HepG2 (cell line): Measurements from ENCODE around the gene EPPIN. TPM values are rescaled to one million over a fixed set of nuclear protein-coding genes. Genes with fewer than 3 reads are reported as not detected.

Source experiments
- ATAC-seq: fragments of 200-7000 bp; cut with Tn5 transposase; 3 replicates; pipeline ENCODE4 v1.9.1; 2020; ENCODE audit warnings: mild to moderate bottlenecking, moderate library complexity
- BruUV-seq: library from RNA; stranded (reverse); fragments of 400-500 nt; replicated peaks from 2 replicates; lab custom pipeline; 2021; lab: Mats Ljungman, UMichigan
- CTCF ChIA-PET: fragments of 300-600 bp; formaldehyde crosslinking; extraction: SDS; loops from one replicate; lab custom pipeline; 2021; ENCODE audit warnings: low total read pairs, inconsistent platforms, low intra/inter-chr PET ratio; lab: Yijun Ruan, JAX
- POLR2A ChIA-PET: fragments of 350-600 bp; sonication (Branson Sonifier 250); formaldehyde crosslinking; loops from one replicate; lab custom pipeline; 2020; ENCODE audit warnings: antibody characterized with exemption, inconsistent platforms; lab: Yijun Ruan, JAX
- DNase-seq: peaks from one replicate; pipeline ENCODE4 v3.0.0-alpha.2; 2015; ENCODE audit warnings: low spot score
- FAIRE-seq: peaks from 3 replicates; lab custom pipeline; 2011; peaks lifted over from hg19 to GRCh38; lab: Jason Lieb, UNC
- H2AFZ ChIP-seq: one replicate; pipeline ENCODE4 v1.6.1; 2011; ENCODE audit warnings: low read length, inconsistent platforms
- H3K27ac ChIP-seq: fragments of 300-600 bp; 3 replicates; pipeline ENCODE4 v1.8.0; 2011; ENCODE audit warnings: mixed run types, mild to moderate bottlenecking, mixed read lengths, low read length, inconsistent platforms; ENCODE audit not compliant: insufficient read depth; ENCODE audit errors: extremely low read length
- H3K27me3 ChIP-seq, 2 experiments: fragments of 200-600 bp in 1 of 2; 2 replicates in 1 of 2; 3 replicates in 1 of 2; pipeline versions ENCODE4 v1.6.0 to v1.8.0; 2011; ENCODE audit warnings: low read length in 2 of 2, mild to moderate bottlenecking in 2 of 2, moderate library complexity in 2 of 2, inconsistent platforms in 1 of 2; ENCODE audit not compliant: insufficient read depth in 2 of 2, control insufficient read depth in 1 of 2
- H3K36me3 ChIP-seq, 2 experiments: fragments of 200-600 bp in 1 of 2; replicated peaks in 1 of 2; 2 replicates in 1 of 2; 3 replicates in 1 of 2; pipeline versions ENCODE4 v1.5.1 to v1.8.0; 2011; ENCODE audit warnings: low read length in 2 of 2, inconsistent platforms in 1 of 2; ENCODE audit not compliant: insufficient read depth in 2 of 2, control insufficient read depth in 1 of 2
- H3K4me1 ChIP-seq: 2 replicates; pipeline ENCODE4 v1.5.1; 2012; ENCODE audit warnings: low read length, inconsistent platforms; ENCODE audit not compliant: insufficient read depth
- H3K4me2 ChIP-seq: 2 replicates; pipeline ENCODE4 v1.6.0; 2011; ENCODE audit warnings: low read depth, low read length, inconsistent platforms
- H3K4me3 ChIP-seq, 3 experiments: fragments of 200-600 bp in 1 of 3; sonication (generic), shearing (Covaris generic) in 1 of 3; replicated peaks in 1 of 3; 2 replicates each; pipeline ENCODE4 v1.5.1; 2011 to 2016; ENCODE audit warnings: low read length in 3 of 3, inconsistent platforms in 2 of 3, low read depth in 2 of 3, mild to moderate bottlenecking in 2 of 3, control low read depth in 1 of 3, mixed read lengths in 1 of 3; ENCODE audit not compliant: insufficient read depth in 1 of 3
- H3K79me2 ChIP-seq: one replicate; pipeline ENCODE4 v1.6.1; 2011; ENCODE audit warnings: low read length, inconsistent platforms; ENCODE audit not compliant: insufficient read depth
- H3K9ac ChIP-seq: 2 replicates; pipeline ENCODE4 v1.6.0; 2011; ENCODE audit warnings: mild to moderate bottlenecking, low read depth, low read length, inconsistent platforms; ENCODE audit not compliant: insufficient read depth
- H3K9me3 ChIP-seq: 2 replicates; pipeline ENCODE4 v1.5.1; 2012; ENCODE audit warnings: mild to moderate bottlenecking, low read length
- H4K20me1 ChIP-seq: 2 replicates; pipeline ENCODE4 v1.6.0; 2011; ENCODE audit warnings: inconsistent platforms, mild to moderate bottlenecking, low read length, moderate library complexity; ENCODE audit not compliant: insufficient read depth
- AFF4 ChIP-seq: sonication (generic); formaldehyde crosslinking; IDR thresholded peaks from 2 replicates; pipeline ENCODE4 v1.4.0; 2020; ENCODE audit warnings: missing genetic modification reagents
- MIER2 ChIP-seq: IDR thresholded peaks from 2 replicates; pipeline ENCODE4 v1.6.1; 2016; ENCODE audit warnings: missing biosample characterization, missing genetic modification reagents
- PAWR ChIP-seq: sonication (generic); formaldehyde crosslinking; IDR thresholded peaks from 2 replicates; pipeline ENCODE4 v1.4.0; 2020; ENCODE audit warnings: missing genetic modification reagents, mild to moderate bottlenecking, borderline replicate concordance
- ZFP1 ChIP-seq: IDR thresholded peaks from 2 replicates; pipeline ENCODE4 v1.6.1; 2016
- ZNF816 ChIP-seq: sonication (generic); formaldehyde crosslinking; IDR thresholded peaks from 2 replicates; pipeline ENCODE4 v1.8.0; 2022; ENCODE audit warnings: missing genetic modification reagents, mild to moderate bottlenecking, borderline replicate concordance
- WGBS: methylation state at CpG from one replicate; pipeline ENCODE4 v1.1.6; 2017; ENCODE audit warnings: low lambda C conversion rate; 5-methylcytosine and 5-hydroxymethylcytosine counted together
- in situ Hi-C: cut with HindIII; loops from 2 replicates; pipeline ENCODE4 v1.10.0; 2017; ENCODE audit warnings: low pct_unique_long_range_greater_than_20kb; ENCODE audit not compliant: extremely low pct_ligation_motif_present
- intact Hi-C: fragments of 100-400 bp; cut with micrococcal nuclease; formaldehyde crosslinking; loops from one replicate; pipeline ENCODE4 v1.10.0; 2022; ENCODE audit not compliant: unreplicated experiment
- polyA plus RNA-seq, 8 experiments: library from polyadenylated mRNA; depleted of rRNA in 3 of 8; stranded (reverse) in 7 of 8; unstranded in 1 of 8; fragments of >200 nt; fragmentation: Illumina TruSeq in 4 of 8; extraction: Trizol in 4 of 8; gene quantifications; 2 replicates each; pipeline versions ENCODE4 v1.2.1 to v1.2.3, GENCODE V29; 2011 to 2016; ENCODE audit warnings: low read depth in 4 of 8, missing spikeins in 1 of 8, mixed read lengths in 1 of 8; ENCODE audit not compliant: insufficient read depth in 1 of 8
- total RNA-seq, 5 experiments: library from RNA; depleted of rRNA; stranded (reverse); fragments of >200 nt; fragmentation: Illumina TruSeq; extraction: Trizol; gene quantifications; 2 replicates each; pipeline ENCODE4 v1.2.3, GENCODE V29; 2016; ENCODE audit warnings: low read depth in 1 of 5

Gene EPPIN
- total and polyA plus RNA-seq, 2 of the 13 experiments (the other 11 are each of a cell fraction or from before 2014, with no cell fraction given): not detected

- 0 out of 5 replicates have a peak, but pooled peaks cover 0 to 8% of the 10 kb centered on the region in 2 experiments for H3K27me3 ChIP-seq
- intact Hi-C loops: no loop called here
- H3K36me3 ChIP-seq: no peaks in the 10 kb centered on the region
- no peak for FAIRE-seq
- H3K4me3 ChIP-seq: no peak overlapping the region
- 0 out of 2 replicates have a peak, but pooled peaks cover 5% of the 10 kb centered on the region for H3K4me1 ChIP-seq
- no peak for DNase-seq
- TF ChIP-seq AFF4 (CRISPR knock-in tag) (no peak), ZFP1 (CRISPR knock-in tag) (no peak), MIER2 (no peak), PAWR (CRISPR knock-in tag) (no peak), ZNF816 (CRISPR knock-in tag) (no peak)
- no peak overlapping the region for H2AFZ ChIP-seq
- CTCF ChIA-PET: no interaction called here
- ATAC-seq: no peak
- H4K20me1 ChIP-seq: no peaks in the 10 kb centered on the region
- no peak overlapping the region for H3K4me2 ChIP-seq
- H3K9ac ChIP-seq: no peak overlapping the region
- POLR2A ChIA-PET: no interaction called here
- BruUV-seq: no TSS peak
- H3K9me3 ChIP-seq: no peaks in the 10 kb centered on the region
- no peaks in the 10 kb centered on the region for H3K79me2 ChIP-seq
- in situ Hi-C loops: no loop called here
- H3K27ac ChIP-seq: no peak overlapping the region
- WGBS: 5% methylated on average over 1 of the region's 1 CpG
Measured at GRCh38 chr20:45502561-45502960, 44.6 kb downstream of the EPPIN start.
